ENCODE measurements around the gene FARP2.

DNA sequence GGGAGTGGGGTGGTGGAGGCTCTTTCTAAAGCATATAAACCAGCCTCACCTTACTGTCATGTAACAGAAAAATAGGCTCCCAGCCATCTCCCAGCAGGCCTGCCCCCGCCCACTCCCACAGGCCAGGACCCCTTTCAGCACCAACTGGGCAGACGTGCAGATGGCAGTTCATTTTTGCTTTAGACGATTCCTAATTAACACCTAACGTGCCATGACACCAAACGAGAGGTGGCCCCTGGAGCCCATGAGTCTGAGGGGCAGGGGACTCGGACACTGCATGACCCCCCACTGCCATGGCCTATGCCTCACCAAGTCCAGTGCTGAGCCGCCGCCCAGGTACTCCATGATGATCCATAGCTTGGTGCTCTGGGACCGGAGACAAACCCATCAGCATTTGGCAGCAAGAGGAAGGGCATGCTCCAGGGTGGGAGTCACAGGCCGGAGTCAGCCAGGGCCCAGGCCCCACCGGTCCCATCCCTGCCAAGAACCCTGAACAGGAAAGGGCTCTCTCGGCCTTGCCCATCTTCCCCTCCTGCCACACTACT is 144.4 kb downstream of the FARP2 start:
- TF ChIP-seq, protein P1, sequence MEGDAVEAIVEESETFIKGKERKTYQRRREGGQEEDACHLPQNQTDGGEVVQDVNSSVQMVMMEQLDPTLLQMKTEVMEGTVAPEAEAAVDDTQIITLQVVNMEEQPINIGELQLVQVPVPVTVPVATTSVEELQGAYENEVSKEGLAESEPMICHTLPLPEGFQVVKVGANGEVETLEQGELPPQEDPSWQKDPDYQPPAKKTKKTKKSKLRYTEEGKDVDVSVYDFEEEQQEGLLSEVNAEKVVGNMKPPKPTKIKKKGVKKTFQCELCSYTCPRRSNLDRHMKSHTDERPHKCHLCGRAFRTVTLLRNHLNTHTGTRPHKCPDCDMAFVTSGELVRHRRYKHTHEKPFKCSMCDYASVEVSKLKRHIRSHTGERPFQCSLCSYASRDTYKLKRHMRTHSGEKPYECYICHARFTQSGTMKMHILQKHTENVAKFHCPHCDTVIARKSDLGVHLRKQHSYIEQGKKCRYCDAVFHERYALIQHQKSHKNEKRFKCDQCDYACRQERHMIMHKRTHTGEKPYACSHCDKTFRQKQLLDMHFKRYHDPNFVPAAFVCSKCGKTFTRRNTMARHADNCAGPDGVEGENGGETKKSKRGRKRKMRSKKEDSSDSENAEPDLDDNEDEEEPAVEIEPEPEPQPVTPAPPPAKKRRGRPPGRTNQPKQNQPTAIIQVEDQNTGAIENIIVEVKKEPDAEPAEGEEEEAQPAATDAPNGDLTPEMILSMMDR (conservative IDR thresholded peaks at IDR 0.05 in 1 of 2, IDR thresholded peaks at IDR 0.05 in 1 of 2; ENCODE audit: low read depth in 1 of 2, low read length in 2 of 2): no peak
- no peak for TF ChIP-seq EZH2 (IDR thresholded peaks at IDR 0.05; ENCODE audit: low read length, missing control alignments)
